Activated T-cell treated with anti-CD3 and anti-CD28 coated beads, Interleukin-2, amount 50 U/mL, for 48 hours (primary cell): Measurements from ENCODE around the gene ADSS2.

ENCODE experiments used
- DNase-seq, 2 experiments: peaks; one replicate each; pipeline ENCODE4 v3.0.0-alpha.2; 2020

ADSS2 gene

GRCh38 chr1:244445320-244446181, 6.2 kb downstream of the ADSS2 start:
- no peak for DNase-seq

GRCh38 chr1:244444854-244445253, 6.9 kb downstream of the ADSS2 start:
- no peak for DNase-seq

- DNase-seq, result no peak
These were observed 8.9 kb downstream of the ADSS2 start for GRCh38 chr1:244442850-244443249.

- DNase-seq, result no peak
These were observed 12.2 kb downstream of the ADSS2 start for GRCh38 chr1:244439391-244440032.

GRCh38 chr1:244437086-244437468, 14.6 kb downstream of the ADSS2 start:
- DNase-seq, result no peak

GRCh38 chr1:244436336-244437085, 15.2 kb downstream of the ADSS2 start:
- DNase-seq, result no peak

GRCh38 chr1:244435562-244436205, 16.0 kb downstream of the ADSS2 start:
- peak; percentile 46 to 52 for DNase-seq

GRCh38 chr1:244431166-244431565, 20.5 kb downstream of the ADSS2 start:
- no peak for DNase-seq

- DNase-seq, result no peak
These were observed 21.9 kb downstream of the ADSS2 start for GRCh38 chr1:244429818-244430217.

GRCh38 chr1:244427647-244428046, 24.1 kb downstream of the ADSS2 start:
- no peak for DNase-seq

- no peak for DNase-seq
These were observed 26.9 kb downstream of the ADSS2 start for GRCh38 chr1:244424649-244425334.

GRCh38 chr1:244422174-244422573, 29.5 kb downstream of the ADSS2 start:
- DNase-seq, result no peak

GRCh38 chr1:244419024-244419423, 32.7 kb downstream of the ADSS2 start:
- DNase-seq, result no peak

GRCh38 chr1:244414543-244414942, 37.2 kb downstream of the ADSS2 start:
- no peak for DNase-seq

- DNase-seq, result no peak
These were observed 38.0 kb downstream of the ADSS2 start for GRCh38 chr1:244413736-244414135.

- no peak for DNase-seq
These were observed 39.5 kb downstream of the ADSS2 start for GRCh38 chr1:244412176-244412575.

GRCh38 chr1:244409701-244410100, 42.0 kb downstream of the ADSS2 start:
- DNase-seq, result no peak

GRCh38 chr1:244406337-244406736, 45.4 kb downstream of the ADSS2 start:
- no peak for DNase-seq

- no peak for DNase-seq
These were observed 45.9 kb downstream of the ADSS2 start for GRCh38 chr1:244405856-244406255.

- no peak for DNase-seq
These were observed 48.3 kb downstream of the ADSS2 start for GRCh38 chr1:244403431-244403830.

- DNase-seq, result no peak
These were observed 50.7 kb downstream of the ADSS2 start for GRCh38 chr1:244400974-244401373.

GRCh38 chr1:244397131-244397530, 54.6 kb downstream of the ADSS2 start:
- DNase-seq, result no peak

GRCh38 chr1:244395965-244396364, 55.7 kb downstream of the ADSS2 start:
- DNase-seq, result no peak
